Activated T-cell treated with anti-CD3 and anti-CD28 coated beads, Interleukin-2, amount 50 U/mL, for 1 hour (primary cell): Measurements from ENCODE around the gene DPM2.

Experiments
- DNase-seq: peaks from one replicate; pipeline ENCODE4 v3.0.0-alpha.2; 2020

The DPM2 gene

DNA sequence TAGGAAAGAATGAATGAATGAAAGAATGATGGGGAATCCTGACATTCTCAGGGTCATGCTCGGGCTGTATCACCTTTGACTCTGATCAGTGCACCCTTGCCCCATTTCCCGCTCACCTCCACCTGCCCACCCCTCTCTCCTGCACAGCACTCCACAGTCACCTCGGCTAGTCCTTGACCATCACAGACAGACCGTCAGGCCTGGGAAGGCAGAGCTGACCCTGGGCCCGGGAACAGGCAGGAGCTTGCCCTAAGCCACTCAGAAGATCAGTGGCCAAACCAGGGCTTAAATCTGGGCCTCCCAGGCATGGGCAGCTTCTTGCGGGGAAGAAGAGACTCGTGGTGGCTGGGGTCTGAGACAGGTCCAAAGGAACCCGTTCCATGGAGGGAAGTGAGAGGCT lies 41.8 kb downstream of the DPM2 start:
- no peak for DNase-seq

DNA sequence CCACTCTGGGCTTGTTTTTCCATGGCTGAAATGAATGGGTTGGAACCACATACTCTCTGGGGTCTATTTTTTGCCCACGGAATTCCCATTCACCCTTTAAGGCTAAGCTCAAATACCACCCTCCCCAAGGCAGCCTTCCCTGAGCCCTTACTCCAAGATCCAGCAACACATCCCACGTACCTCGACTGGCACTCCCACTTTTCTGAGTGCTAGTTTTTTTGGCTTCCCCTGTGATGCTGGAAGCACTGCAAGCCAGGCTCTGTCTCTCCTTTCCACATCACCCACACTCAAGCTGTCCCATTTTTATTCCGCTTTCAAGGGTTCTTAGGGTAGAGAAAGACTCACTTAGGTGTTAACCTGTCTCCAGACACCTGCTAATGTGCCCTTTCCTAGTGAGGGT lies 44.3 kb downstream of the DPM2 start:
- DNase-seq: no peak

DNA sequence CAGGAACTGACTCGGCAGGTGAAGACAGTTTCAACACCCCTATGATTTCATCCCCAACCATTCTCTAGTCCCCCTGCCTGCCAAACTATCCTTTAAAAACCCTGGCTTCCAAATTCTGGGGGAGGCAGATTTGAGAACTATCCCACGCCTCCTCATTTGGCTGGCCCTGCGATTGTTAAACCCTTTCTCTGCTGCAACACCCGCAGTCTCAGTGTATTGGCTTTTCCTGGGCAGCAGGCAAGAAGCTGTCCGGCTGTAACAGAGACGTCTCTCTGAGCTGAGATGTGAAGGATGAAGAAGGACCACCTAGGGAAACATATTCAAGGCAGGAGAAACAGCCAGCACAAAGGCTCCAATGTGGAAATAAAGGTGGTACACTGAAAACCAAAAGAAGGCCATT lies 44.8 kb downstream of the DPM2 start:
- no peak for DNase-seq

DNA sequence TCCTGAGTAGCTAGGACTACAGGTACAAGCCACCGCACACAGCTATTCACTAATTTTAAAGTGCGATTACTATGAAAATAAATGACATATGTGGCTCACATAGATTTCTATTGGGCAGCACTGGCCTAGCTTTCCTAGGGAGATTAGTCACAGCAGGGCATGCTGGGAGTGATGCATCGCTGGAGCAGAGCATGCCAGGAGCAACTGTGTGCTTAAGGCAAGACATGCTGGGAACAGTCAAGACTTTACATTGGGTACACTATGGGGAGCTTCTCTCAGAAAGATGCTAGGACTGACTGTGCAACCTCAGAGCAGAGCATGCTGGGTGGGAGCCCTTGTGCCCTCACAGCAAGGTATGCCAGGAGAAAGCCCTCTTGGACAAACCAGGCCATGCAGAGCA lies 47.6 kb downstream of the DPM2 start:
- no peak for DNase-seq

DNA sequence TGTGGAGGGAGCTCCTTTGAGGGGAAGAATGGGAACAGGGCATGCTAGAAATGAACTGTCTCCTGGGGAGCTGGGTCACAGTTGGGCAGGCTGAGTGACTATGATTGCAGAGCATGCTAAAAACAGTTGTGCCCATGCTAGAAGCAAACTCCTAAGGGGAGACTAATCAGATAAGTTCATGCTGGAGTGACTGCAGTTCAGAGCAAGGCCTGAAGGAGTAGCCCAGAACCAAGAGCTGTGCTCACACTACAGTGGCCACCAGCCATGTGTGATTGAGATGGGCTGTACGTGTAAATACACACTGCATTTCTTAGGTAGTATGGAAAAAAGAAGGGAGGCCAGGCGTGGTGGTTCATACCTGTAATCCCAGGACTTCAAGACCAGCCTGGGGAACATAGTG lies 49.9 kb downstream of the DPM2 start:
- DNase-seq: no peak

DNA sequence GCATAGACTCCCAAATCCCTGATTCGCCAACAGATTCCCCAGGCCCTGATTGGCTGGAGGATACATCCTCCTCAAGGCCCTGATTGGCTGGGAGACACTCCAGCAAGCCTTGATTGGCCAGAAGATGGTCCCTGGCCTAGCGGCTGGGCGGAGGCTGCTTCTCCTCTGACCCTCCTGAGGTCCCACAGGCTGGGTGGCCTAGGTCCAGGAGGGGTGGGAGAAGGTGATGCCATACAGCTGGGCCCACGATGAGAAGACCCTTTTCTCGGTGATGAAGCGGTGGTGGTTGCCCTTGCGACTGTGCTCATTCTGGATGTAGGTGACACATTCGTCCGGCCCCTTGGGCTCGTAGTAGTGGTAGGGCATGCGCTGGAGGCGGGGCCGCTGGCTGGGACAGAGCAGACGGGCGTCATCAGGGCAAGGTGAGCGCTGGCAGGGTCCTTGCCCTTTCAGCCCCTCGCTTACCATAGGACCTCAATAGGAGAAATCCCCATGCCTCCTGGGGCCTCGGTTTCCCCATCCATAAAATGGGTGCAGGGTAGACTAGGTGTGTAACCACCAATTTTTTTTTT lies 51.2 kb downstream of the DPM2 start:
- no peak for DNase-seq

DNA sequence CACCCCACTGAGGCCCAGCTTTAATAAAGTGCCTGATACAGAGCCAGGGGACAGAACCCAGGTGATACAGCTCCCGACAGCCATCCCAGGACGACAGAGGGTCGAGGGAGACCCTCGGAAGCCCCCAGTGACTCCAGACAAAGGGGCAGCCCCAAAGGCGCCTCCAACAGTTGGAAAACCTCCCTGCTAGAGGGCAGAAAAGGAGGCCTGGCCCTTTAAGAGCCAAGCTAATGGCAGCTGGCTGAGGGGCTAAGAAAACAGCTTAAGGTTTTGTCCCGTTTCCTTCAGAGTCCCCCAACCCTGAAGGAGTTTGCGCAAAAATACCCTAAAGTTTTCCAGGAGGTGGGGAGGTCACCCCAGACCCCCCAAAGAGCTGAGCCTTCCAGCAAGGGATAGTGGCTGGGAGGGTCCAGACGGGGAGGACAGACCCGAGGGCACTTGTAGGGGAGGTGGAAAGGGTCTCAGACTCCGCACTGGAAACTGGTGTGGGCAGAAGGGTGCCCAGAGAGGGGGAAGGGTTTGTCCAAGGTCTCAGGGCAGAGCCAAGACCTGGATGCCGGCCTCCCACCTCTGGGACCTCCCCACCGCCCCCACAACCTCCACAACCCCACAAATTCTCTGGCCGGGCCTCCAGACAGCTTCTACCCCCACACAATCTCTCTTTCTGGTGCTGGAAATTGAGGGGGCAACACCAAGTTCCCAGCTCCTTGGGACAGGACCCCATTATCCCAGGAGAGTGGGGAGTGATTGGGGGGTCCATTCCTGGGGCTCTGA lies 52.0 kb downstream of the DPM2 start:
- DNase-seq: no peak
